Cardiac muscle cell (in vitro differentiated cells and primary cell): ENCODE data around the gene RAD51AP2. TPM values are rescaled to one million over a fixed set of nuclear protein-coding genes. Genes with fewer than 3 reads are reported as not detected.

Experiments used
- DNase-seq, 2 donors: peaks; one replicate each; pipeline versions ENCODE4 v3.0.0 to v3.0.0-alpha.2; 2010 to 2017; ENCODE audit warnings: low read depth in 1 of 2, low spot score in 1 of 2
- H3K27ac ChIP-seq: fragments of 200-600 bp; sonication (generic); 2 replicates; pipeline ENCODE4 v1.5.1; 2016
- H3K27me3 ChIP-seq: fragments of 200-600 bp; sonication (generic); 2 replicates; pipeline ENCODE4 v1.6.0; 2016; ENCODE audit warnings: control low read depth
- H3K36me3 ChIP-seq: fragments of 200-600 bp; sonication (generic); 2 replicates; pipeline ENCODE4 v1.5.1; 2016; ENCODE audit warnings: control low read depth
- H3K4me1 ChIP-seq: fragments of 200-600 bp; sonication (generic); 2 replicates; pipeline ENCODE4 v1.8.1; 2017; ENCODE audit warnings: low read depth, mild to moderate bottlenecking, mixed run types
- H3K4me3 ChIP-seq: fragments of 200-600 bp; sonication (generic); 2 replicates; pipeline ENCODE4 v1.5.1; 2016; ENCODE audit warnings: mild to moderate bottlenecking
- H3K9me3 ChIP-seq: fragments of 200-600 bp; sonication (generic); 2 replicates; pipeline ENCODE4 v1.5.1; 2017; ENCODE audit warnings: low read depth, mild to moderate bottlenecking, control low read depth
- polyA plus RNA-seq: library from polyadenylated mRNA; unstranded; fragments of >200 nt; fragmentation: Nextera tagmentation; extraction: Ambion mirVana; gene quantifications from 2 replicates; pipeline ENCODE4 v1.2.1, GENCODE V29; 2016
- total RNA-seq: library from RNA; depleted of rRNA; stranded (reverse); fragments of >200 nt; gene quantifications from 2 replicates; pipeline ENCODE4 v1.2.3, GENCODE V29; 2016
- TF ChIP-seq, protein P1 (sequence below): IDR thresholded peaks from 2 replicates; pipeline ENCODE4 v1.5.1; 2012; ENCODE audit warnings: low read depth, mild to moderate bottlenecking, low read length

Gene RAD51AP2
- total and polyA plus RNA-seq, 2 experiments from 2014 or later, result 0.12 TPM; not detected in 1

DNA sequence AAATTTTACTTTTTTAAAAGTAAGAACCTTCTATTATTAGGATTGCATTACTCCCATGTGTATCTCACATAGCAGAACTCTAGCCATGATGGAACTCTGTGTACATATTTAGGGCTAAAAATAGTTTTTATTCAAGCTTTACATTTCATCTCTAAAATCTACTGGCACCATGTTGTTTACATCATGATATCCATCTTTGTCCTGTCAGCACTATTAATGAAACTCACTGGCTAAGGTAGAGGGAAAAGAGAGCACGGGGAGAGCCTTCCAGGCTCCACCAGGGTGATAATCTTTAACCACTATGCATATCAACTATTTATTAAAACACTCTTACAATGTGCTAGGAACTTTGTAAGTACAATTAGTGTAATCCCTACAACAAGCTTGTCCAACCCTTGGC, 34.7 kb downstream of the RAD51AP2 start:
- Histone ChIP-seq H3K4me3 (no peak overlapping the region), H3K27ac (no peak overlapping the region), H3K36me3 (no peaks in the 10 kb centered on the region), H3K9me3 (no peaks in the 10 kb centered on the region), H3K27me3 (no peaks in the 10 kb centered on the region), H3K4me1 (no peaks in the 10 kb centered on the region)
- no peak for DNase-seq
- TF ChIP-seq, protein P1, sequence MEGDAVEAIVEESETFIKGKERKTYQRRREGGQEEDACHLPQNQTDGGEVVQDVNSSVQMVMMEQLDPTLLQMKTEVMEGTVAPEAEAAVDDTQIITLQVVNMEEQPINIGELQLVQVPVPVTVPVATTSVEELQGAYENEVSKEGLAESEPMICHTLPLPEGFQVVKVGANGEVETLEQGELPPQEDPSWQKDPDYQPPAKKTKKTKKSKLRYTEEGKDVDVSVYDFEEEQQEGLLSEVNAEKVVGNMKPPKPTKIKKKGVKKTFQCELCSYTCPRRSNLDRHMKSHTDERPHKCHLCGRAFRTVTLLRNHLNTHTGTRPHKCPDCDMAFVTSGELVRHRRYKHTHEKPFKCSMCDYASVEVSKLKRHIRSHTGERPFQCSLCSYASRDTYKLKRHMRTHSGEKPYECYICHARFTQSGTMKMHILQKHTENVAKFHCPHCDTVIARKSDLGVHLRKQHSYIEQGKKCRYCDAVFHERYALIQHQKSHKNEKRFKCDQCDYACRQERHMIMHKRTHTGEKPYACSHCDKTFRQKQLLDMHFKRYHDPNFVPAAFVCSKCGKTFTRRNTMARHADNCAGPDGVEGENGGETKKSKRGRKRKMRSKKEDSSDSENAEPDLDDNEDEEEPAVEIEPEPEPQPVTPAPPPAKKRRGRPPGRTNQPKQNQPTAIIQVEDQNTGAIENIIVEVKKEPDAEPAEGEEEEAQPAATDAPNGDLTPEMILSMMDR, result no peak

DNA sequence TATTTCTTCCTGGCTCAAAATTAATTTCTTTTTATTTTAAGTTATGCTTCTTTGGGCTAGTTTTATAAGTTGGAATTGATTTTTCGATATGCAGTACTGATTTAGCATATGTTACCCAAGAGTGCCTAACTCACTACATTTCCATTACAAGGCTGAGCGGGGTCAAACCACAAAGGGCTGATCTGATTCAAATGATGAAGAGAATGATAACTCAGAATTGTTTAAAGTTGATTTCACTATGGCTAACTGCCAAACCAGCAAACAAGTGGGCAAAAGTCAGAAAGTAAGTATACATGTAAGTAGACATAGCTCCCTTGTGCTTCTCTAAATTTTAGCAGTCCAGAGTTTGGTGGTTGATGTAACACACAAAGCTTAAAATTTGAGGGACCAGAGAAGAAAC, 35.6 kb downstream of the RAD51AP2 start:
- H3K9me3 ChIP-seq, result no peaks in the 10 kb centered on the region
- no peaks in the 10 kb centered on the region for H3K36me3 ChIP-seq
- DNase-seq, result no peak
- no peaks in the 10 kb centered on the region for H3K4me1 ChIP-seq
- H3K4me3 ChIP-seq, result no peak overlapping the region
- no peaks in the 10 kb centered on the region for H3K27me3 ChIP-seq
- no peak overlapping the region for H3K27ac ChIP-seq
- TF ChIP-seq, protein P1, result no peak

DNA sequence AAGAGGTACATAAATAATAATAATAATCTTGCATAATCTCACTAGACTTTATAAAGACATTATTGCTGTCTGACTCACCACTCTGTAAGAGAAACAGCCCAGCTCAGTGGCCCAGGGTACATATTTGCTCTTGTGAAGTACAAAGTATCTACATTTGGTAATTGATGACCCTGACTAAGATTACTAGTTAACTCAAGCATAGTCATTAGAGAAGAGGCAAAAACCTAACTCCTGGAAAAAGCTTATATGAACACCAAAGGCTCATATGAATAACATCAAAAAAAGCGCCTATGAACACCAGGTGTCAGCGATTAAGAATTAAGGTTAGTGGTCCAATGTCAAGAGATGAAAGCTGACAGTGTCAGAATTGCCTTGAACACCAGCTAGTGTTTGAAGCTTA, 38.4 kb downstream of the RAD51AP2 start:
- H3K4me3 ChIP-seq, result no peak overlapping the region
- TF ChIP-seq, protein P1, result no peak
- peak in 1 of 2 donors; percentile 4 for DNase-seq
- H3K4me1 ChIP-seq, result no peaks in the 10 kb centered on the region
- H3K9me3 ChIP-seq, result no peaks in the 10 kb centered on the region
- no peak overlapping the region for H3K27ac ChIP-seq
- H3K27me3 ChIP-seq, result no peaks in the 10 kb centered on the region
- no peaks in the 10 kb centered on the region for H3K36me3 ChIP-seq

DNA sequence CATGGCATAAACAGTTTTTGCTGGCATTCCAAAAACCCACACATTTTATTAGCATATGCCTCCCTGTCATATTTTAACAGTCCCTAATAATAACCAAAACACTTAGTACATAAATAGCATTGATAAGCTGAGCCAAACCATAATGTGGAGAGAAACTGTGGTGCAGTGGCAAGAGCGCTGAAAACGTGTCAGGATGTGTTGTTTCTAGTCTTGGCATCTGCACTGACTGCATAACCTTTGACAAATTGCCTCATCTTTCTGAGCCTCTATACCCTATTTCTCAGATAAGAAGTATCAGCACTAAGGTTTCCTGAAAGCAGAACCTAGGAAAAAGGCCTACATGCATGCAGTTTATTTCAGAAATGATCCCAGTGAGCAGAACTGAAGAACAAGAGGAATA, 41.4 kb downstream of the RAD51AP2 start:
- Histone ChIP-seq H3K36me3 (no peaks in the 10 kb centered on the region), H3K9me3 (no peaks in the 10 kb centered on the region), H3K27me3 (no peaks in the 10 kb centered on the region), H3K4me3 (no peak overlapping the region), H3K27ac (no peak overlapping the region), H3K4me1 (no peaks in the 10 kb centered on the region)
- TF ChIP-seq, protein P1, result no peak
- DNase-seq, result no peak

DNA sequence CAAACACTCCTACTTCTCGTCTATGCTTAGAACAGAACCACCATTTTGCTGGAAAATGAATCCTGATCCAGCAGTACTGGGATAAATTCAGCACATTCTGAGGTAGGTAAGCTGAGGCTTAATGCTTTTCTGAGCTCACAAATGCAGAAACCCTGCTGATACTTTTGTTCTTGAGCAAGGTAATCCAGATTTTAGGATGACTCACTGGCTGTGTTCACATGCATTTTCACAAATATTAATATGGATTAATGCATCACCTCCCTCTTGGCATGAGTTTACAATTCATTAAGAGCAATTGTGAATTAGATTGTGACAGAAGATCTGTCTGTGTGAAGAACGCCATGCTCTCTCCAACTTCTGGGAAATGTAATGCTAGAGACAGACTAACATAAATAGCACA, 42.2 kb downstream of the RAD51AP2 start:
- Histone ChIP-seq H3K9me3 (no peaks in the 10 kb centered on the region), H3K4me1 (no peaks in the 10 kb centered on the region), H3K27ac (no peak overlapping the region), H3K27me3 (no peaks in the 10 kb centered on the region), H3K36me3 (no peaks in the 10 kb centered on the region), H3K4me3 (no peak overlapping the region)
- TF ChIP-seq, protein P1, result no peak
- no peak for DNase-seq

DNA sequence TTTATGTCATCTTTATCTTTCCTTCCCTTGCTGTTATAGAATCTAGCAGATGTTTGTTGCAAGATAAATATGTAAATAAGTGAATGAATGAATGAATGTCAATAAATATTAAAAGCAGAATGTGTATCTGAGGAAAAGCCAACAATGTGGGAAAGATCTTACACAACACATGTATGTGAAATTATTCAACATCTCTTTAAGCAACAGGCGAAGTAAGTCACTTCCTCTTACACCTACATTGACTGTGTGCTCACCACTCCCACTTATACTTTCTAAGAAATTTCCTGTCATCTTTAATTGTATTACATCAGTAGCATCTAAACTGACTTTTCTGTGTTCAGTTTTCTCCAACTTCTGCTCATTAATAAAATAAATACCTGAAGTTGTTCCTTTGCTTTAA, 43.0 kb downstream of the RAD51AP2 start:
- no peaks in the 10 kb centered on the region for H3K27me3 ChIP-seq
- no peak overlapping the region for H3K4me3 ChIP-seq
- H3K36me3 ChIP-seq, result no peaks in the 10 kb centered on the region
- no peaks in the 10 kb centered on the region for H3K9me3 ChIP-seq
- no peaks in the 10 kb centered on the region for H3K4me1 ChIP-seq
- peak in 1 of 2 donors; percentile 1 for DNase-seq
- no peak overlapping the region for H3K27ac ChIP-seq
- TF ChIP-seq, protein P1, result no peak
